ENCODE results near the gene APH1B.

DNA sequence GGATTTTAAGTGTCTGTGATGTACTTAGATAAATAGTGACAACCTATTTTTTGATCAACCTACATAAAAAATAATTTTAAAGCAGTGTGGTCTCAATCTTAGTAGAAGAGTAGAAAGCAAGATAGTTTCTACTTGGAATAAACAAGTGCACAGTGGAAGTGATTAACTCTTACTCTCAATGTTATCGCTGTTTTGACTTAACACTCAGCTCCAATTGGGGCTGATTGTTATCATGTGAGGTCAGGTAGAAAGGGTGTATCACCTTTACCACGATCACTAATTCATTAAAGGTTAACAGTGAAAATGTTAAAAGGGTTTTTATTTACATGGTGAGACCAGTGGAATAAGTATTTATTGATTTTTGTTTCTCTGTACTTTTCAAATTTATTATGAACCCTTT, 22.4 kb upstream of the APH1B start:
- TF ChIP-seq CTCF (conservative IDR thresholded peaks at IDR 0.05; ENCODE audit: low read depth, low read length) (no peak), MAZ (IDR thresholded peaks at IDR 0.05; ENCODE audit: borderline replicate concordance, low read depth, low read length) (no peak), FOS (IDR thresholded peaks at IDR 0.05; ENCODE audit: low read depth, low read length) (no peak), NFE2L2 (IDR thresholded peaks at IDR 0.05; ENCODE audit: low read depth, low read length) (no peak), CEBPB (IDR thresholded peaks at IDR 0.05; ENCODE audit: low read depth, low read length) (no peak), POLR2A (IDR thresholded peaks at IDR 0.05; ENCODE audit: low read depth, low read length) (no peak), RFX5 (IDR thresholded peaks at IDR 0.05; ENCODE audit: low read depth, low read length) (no peak), BHLHE40 (IDR thresholded peaks at IDR 0.05; ENCODE audit: low read depth, low read length) (no peak), USF2 (IDR thresholded peaks at IDR 0.05; ENCODE audit: low read depth, low read length) (no peak), RAD21 (IDR thresholded peaks at IDR 0.05; ENCODE audit: low read length) (no peak), MAFK (IDR thresholded peaks at IDR 0.05; ENCODE audit: low read depth, low read length) (no peak)

Data from IMR-90 (cell line).